HEK293 (cell line): Measurements from ENCODE around the gene IRF6.
A peak's percentile ranks its signal among the peaks of the same experiment; 100 is the strongest.

Source experiments
- CTCF ChIA-PET: fragments of 350-600 bp; formaldehyde crosslinking; extraction: SDS; loops from one replicate; lab custom pipeline; 2021; ENCODE audit warnings: antibody characterized with exemption; lab: Yijun Ruan, JAX
- POLR2A ChIA-PET: fragments of 300-600 bp; formaldehyde crosslinking; extraction: SDS; loops from one replicate; lab custom pipeline; 2020; ENCODE audit warnings: antibody characterized with exemption, inconsistent platforms; lab: Yijun Ruan, JAX
- H3K27ac ChIP-seq: fragments of 200-500 bp; sonication (Bioruptor generic); 2 replicates; pipeline ENCODE4 v1.5.1; 2014; ENCODE audit warnings: low read depth, low read length, control low read depth, inconsistent platforms; ENCODE audit errors: extremely low read depth
- H3K36me3 ChIP-seq, 2 experiments: fragments of 200-500 bp in 1 of 2; sonication (Bioruptor generic) in 1 of 2; 1 replicate in 1 of 2; 2 replicates in 1 of 2; pipeline ENCODE4 v1.5.1; 2014 to 2017; ENCODE audit warnings: inconsistent platforms in 2 of 2, low read length in 2 of 2; ENCODE audit not compliant: control insufficient read depth in 2 of 2, insufficient read depth in 1 of 2
- H3K4me1 ChIP-seq: fragments of 200-500 bp; sonication (Bioruptor generic); 2 replicates; pipeline ENCODE4 v1.5.1; 2014; ENCODE audit warnings: mild to moderate bottlenecking, low read length, inconsistent platforms; ENCODE audit not compliant: control insufficient read depth, insufficient read depth
- H3K4me3 ChIP-seq: 2 replicates; pipeline ENCODE4 v1.5.1; 2011; ENCODE audit warnings: low read depth, mild to moderate bottlenecking, control low read depth, low read length, moderate library complexity
- H3K9me3 ChIP-seq: fragments of 200-500 bp; sonication (Bioruptor generic); 2 replicates; pipeline ENCODE4 v1.5.1; 2014; ENCODE audit warnings: low read depth, low read length, inconsistent platforms; ENCODE audit not compliant: control insufficient read depth, insufficient read depth
- RBAK ChIP-seq: fragments of 450-650 bp; formaldehyde crosslinking; IDR thresholded peaks from 2 replicates; pipeline ENCODE4 v1.5.1; 2016; ENCODE audit warnings: missing biosample characterization, missing genetic modification characterization
- SP3 ChIP-seq: fragments of 450-650 bp; formaldehyde crosslinking; IDR thresholded peaks from 2 replicates; pipeline ENCODE4 v1.5.1; 2016; ENCODE audit warnings: missing biosample characterization, missing genetic modification characterization
- ZBTB11 ChIP-seq: fragments of 450-650 bp; formaldehyde crosslinking; conservative IDR thresholded peaks from 2 replicates; pipeline ENCODE4 v1.5.1; 2016; ENCODE audit warnings: low read depth, missing biosample characterization, missing genetic modification characterization
- ZBTB21 ChIP-seq: fragments of 450-650 bp; formaldehyde crosslinking; IDR thresholded peaks from 2 replicates; pipeline ENCODE4 v1.5.1; 2017; ENCODE audit warnings: missing biosample characterization, missing genetic modification characterization
- ZNF214 ChIP-seq: fragments of 450-650 bp; formaldehyde crosslinking; IDR thresholded peaks from 2 replicates; pipeline ENCODE4 v1.5.1; 2017; ENCODE audit warnings: missing biosample characterization, mild to moderate bottlenecking, missing genetic modification characterization, borderline replicate concordance
- ZNF391 ChIP-seq: fragments of 450-650 bp; formaldehyde crosslinking; IDR thresholded peaks from 2 replicates; pipeline ENCODE4 v1.5.1; 2016; ENCODE audit warnings: low read depth, missing biosample characterization, missing genetic modification characterization, borderline replicate concordance
- ZNF423 ChIP-seq: fragments of 450-650 bp; formaldehyde crosslinking; IDR thresholded peaks from 2 replicates; pipeline ENCODE4 v1.5.1; 2016; ENCODE audit warnings: missing biosample characterization, missing genetic modification characterization
- ZNF501 ChIP-seq: fragments of 450-650 bp; formaldehyde crosslinking; IDR thresholded peaks from 2 replicates; pipeline ENCODE4 v1.5.1; 2016; ENCODE audit warnings: missing biosample characterization, missing genetic modification characterization
- ZNF521 ChIP-seq: fragments of 450-650 bp; formaldehyde crosslinking; IDR thresholded peaks from 2 replicates; pipeline ENCODE4 v1.5.1; 2017; ENCODE audit warnings: missing biosample characterization, mild to moderate bottlenecking, missing genetic modification characterization
- ZNF747 ChIP-seq: fragments of 450-650 bp; formaldehyde crosslinking; IDR thresholded peaks from 2 replicates; pipeline ENCODE4 v1.5.1; 2016; ENCODE audit warnings: missing biosample characterization, missing genetic modification characterization
- ZNF843 ChIP-seq: fragments of 450-650 bp; formaldehyde crosslinking; IDR thresholded peaks from 2 replicates; pipeline ENCODE4 v1.5.1; 2016; ENCODE audit warnings: missing biosample characterization, missing genetic modification characterization
- ZSCAN16 ChIP-seq: fragments of 450-650 bp; formaldehyde crosslinking; IDR thresholded peaks from 2 replicates; pipeline ENCODE4 v1.5.1; 2016; ENCODE audit warnings: missing biosample characterization, missing genetic modification characterization
- TF ChIP-seq, protein P1 (sequence below): fragments of 450-650 bp; formaldehyde crosslinking; IDR thresholded peaks from 2 replicates; pipeline ENCODE4 v1.5.0; 2017; ENCODE audit warnings: missing biosample characterization, missing genetic modification characterization, borderline replicate concordance
- TF ChIP-seq, protein P2 (sequence below): fragments of 450-650 bp; formaldehyde crosslinking; IDR thresholded peaks from 2 replicates; pipeline ENCODE4 v1.5.1; 2016; ENCODE audit warnings: missing biosample characterization, missing genetic modification characterization
- TF ChIP-seq, protein P3 (sequence below): fragments of 450-650 bp; formaldehyde crosslinking; IDR thresholded peaks from 2 replicates; pipeline ENCODE4 v1.5.1; 2016; ENCODE audit warnings: missing biosample characterization, missing genetic modification characterization

Gene IRF6

GRCh38 chr1:209829716-209830115 is 23.8 kb upstream of the IRF6 start:
- POLR2A ChIA-PET: no interaction called here
- TF ChIP-seq SP3 (tag by site-specific recombination) (no peak), RBAK (tag by site-specific recombination) (no peak), ZNF521 (tag by site-specific recombination) (no peak), ZBTB11 (tag by site-specific recombination) (no peak), ZNF214 (tag by site-specific recombination) (no peak), ZNF843 (no peak), ZNF501 (tag by site-specific recombination) (no peak), ZNF747 (tag by site-specific recombination) (no peak)
- TF ChIP-seq, protein P1, sequence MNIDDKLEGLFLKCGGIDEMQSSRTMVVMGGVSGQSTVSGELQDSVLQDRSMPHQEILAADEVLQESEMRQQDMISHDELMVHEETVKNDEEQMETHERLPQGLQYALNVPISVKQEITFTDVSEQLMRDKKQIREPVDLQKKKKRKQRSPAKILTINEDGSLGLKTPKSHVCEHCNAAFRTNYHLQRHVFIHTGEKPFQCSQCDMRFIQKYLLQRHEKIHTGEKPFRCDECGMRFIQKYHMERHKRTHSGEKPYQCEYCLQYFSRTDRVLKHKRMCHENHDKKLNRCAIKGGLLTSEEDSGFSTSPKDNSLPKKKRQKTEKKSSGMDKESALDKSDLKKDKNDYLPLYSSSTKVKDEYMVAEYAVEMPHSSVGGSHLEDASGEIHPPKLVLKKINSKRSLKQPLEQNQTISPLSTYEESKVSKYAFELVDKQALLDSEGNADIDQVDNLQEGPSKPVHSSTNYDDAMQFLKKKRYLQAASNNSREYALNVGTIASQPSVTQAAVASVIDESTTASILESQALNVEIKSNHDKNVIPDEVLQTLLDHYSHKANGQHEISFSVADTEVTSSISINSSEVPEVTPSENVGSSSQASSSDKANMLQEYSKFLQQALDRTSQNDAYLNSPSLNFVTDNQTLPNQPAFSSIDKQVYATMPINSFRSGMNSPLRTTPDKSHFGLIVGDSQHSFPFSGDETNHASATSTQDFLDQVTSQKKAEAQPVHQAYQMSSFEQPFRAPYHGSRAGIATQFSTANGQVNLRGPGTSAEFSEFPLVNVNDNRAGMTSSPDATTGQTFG (tag by site-specific recombination): no peak
- TF ChIP-seq, protein P2, sequence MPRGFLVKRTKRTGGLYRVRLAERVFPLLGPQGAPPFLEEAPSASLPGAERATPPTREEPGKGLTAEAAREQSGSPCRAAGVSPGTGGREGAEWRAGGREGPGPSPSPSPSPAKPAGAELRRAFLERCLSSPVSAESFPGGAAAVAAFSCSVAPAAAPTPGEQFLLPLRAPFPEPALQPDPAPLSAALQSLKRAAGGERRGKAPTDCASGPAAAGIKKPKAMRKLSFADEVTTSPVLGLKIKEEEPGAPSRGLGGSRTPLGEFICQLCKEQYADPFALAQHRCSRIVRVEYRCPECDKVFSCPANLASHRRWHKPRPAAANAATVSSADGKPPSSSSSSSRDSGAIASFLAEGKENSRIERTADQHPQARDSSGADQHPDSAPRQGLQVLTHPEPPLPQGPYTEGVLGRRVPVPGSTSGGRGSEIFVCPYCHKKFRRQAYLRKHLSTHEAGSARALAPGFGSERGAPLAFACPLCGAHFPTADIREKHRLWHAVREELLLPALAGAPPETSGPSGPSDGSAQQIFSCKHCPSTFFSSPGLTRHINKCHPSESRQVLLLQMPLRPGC (tag by site-specific recombination): no peak
- Histone ChIP-seq H3K9me3 (no peaks in the 10 kb centered on the region), H3K4me3 (no peak overlapping the region), H3K27ac (no peak overlapping the region), H3K4me1 (no peaks in the 10 kb centered on the region), H3K36me3 (peaks cover 22 to 38% of the 10 kb centered on the region in 2 experiments)
- CTCF ChIA-PET: no interaction called here

- no peaks in the 10 kb centered on the region for H3K9me3 ChIP-seq
- H3K27ac ChIP-seq: peak within 1 kb of the TSS; percentile 47
- H3K4me1 ChIP-seq: no peaks in the 10 kb centered on the region
- peaks cover 3 to 18% of the 10 kb centered on the region in 2 experiments for H3K36me3 ChIP-seq
- peak within 1 kb of the TSS; percentile 87 for H3K4me3 ChIP-seq
- POLR2A ChIA-PET: interaction anchor here (0.6 to 1.9 kb wide), 7 partner anchors 11 to 116 kb away, joined by 3 to 18 read pairs (median 5); partner anchors contain the start of genes C1orf74 and IRF6
- CTCF ChIA-PET: interaction anchor here (0.6 to 2.1 kb wide), 19 partner anchors 9 to 484 kb away, joined by 3 to 9 read pairs (median 3); no protein-coding TSS in a partner anchor
- TF ChIP-seq, protein P3, sequence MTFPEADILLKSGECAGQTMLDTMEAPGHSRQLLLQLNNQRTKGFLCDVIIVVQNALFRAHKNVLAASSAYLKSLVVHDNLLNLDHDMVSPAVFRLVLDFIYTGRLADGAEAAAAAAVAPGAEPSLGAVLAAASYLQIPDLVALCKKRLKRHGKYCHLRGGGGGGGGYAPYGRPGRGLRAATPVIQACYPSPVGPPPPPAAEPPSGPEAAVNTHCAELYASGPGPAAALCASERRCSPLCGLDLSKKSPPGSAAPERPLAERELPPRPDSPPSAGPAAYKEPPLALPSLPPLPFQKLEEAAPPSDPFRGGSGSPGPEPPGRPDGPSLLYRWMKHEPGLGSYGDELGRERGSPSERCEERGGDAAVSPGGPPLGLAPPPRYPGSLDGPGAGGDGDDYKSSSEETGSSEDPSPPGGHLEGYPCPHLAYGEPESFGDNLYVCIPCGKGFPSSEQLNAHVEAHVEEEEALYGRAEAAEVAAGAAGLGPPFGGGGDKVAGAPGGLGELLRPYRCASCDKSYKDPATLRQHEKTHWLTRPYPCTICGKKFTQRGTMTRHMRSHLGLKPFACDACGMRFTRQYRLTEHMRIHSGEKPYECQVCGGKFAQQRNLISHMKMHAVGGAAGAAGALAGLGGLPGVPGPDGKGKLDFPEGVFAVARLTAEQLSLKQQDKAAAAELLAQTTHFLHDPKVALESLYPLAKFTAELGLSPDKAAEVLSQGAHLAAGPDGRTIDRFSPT (tag by site-specific recombination): no peak
- TF ChIP-seq ZNF391 (tag by site-specific recombination): no peak
- TF ChIP-seq ZSCAN16 (tag by site-specific recombination): peak; percentile 75; the same call in 1 of the 2 replicates
- peak; percentile 25; the same call in 1 of the 2 replicates for TF ChIP-seq ZBTB21 (tag by site-specific recombination)
- TF ChIP-seq ZNF423: no peak
- peak; percentile 53 for TF ChIP-seq SP3 (tag by site-specific recombination)
- TF ChIP-seq ZBTB11 (tag by site-specific recombination): peak; percentile 59
Observed at GRCh38 chr1:209827384-209828262, 21.7 kb upstream of the IRF6 start, which contains the start of gene UTP25. Gene UTP25 (plus strand): TSS chr1:209827972. CDS start chr1:209828064, 92 bp downstream.
